Measurements from ENCODE around the gene SKP1.

- TF ChIP-seq TCF12 (IDR thresholded peaks at IDR 0.05) (no peak), PBX3 (IDR thresholded peaks at IDR 0.05) (no peak), CTCF (IDR thresholded peaks at IDR 0.05) (no peak), ZBTB33 (IDR thresholded peaks at IDR 0.05; ENCODE audit: borderline replicate concordance, low read depth) (no peak), RFX5 (IDR thresholded peaks at IDR 0.05; ENCODE audit: low read length) (no peak), USF1 (IDR thresholded peaks at IDR 0.05; ENCODE audit: borderline replicate concordance, low read depth) (no peak), EP300 (IDR thresholded peaks at IDR 0.05; ENCODE audit: borderline replicate concordance in 1 of 2, low read depth in 1 of 2, low read length in 1 of 2) (no peak), GATA2 (CRISPR knock-in tag; IDR thresholded peaks at IDR 0.05) (no peak), TAF1 (IDR thresholded peaks at IDR 0.05; ENCODE audit: borderline replicate concordance, low read depth, low read length) (no peak), FOXM1 (IDR thresholded peaks at IDR 0.05; ENCODE audit: low read depth) (no peak), POLR2AphosphoS5 (IDR thresholded peaks at IDR 0.05; ENCODE audit: low read depth, low read length) (no peak), RAD21 (IDR thresholded peaks at IDR 0.05; ENCODE audit: low read length) (no peak), EZH2phosphoT487 (IDR thresholded peaks at IDR 0.05; ENCODE audit: borderline replicate concordance, low read depth) (no peak), RXRA (IDR thresholded peaks at IDR 0.05; ENCODE audit: borderline replicate concordance, low read depth) (no peak)
Measured at GRCh38 chr5:134138416-134139376, 38.1 kb downstream of the SKP1 start.
